Diencephalon (tissue), 1 donor: ENCODE data around the gene MRAP2. TPM values are rescaled to one million over a fixed set of nuclear protein-coding genes. Genes with fewer than 3 reads are reported as not detected.

Experiments used
- total RNA-seq: library from RNA; depleted of rRNA; stranded (reverse); fragments of >200 nt; gene quantifications from one replicate; pipeline ENCODE4 v1.2.3, GENCODE V29; 2014

The MRAP2 gene, protein sequence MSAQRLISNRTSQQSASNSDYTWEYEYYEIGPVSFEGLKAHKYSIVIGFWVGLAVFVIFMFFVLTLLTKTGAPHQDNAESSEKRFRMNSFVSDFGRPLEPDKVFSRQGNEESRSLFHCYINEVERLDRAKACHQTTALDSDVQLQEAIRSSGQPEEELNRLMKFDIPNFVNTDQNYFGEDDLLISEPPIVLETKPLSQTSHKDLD
- 30.4 TPM for total RNA-seq

DNA sequence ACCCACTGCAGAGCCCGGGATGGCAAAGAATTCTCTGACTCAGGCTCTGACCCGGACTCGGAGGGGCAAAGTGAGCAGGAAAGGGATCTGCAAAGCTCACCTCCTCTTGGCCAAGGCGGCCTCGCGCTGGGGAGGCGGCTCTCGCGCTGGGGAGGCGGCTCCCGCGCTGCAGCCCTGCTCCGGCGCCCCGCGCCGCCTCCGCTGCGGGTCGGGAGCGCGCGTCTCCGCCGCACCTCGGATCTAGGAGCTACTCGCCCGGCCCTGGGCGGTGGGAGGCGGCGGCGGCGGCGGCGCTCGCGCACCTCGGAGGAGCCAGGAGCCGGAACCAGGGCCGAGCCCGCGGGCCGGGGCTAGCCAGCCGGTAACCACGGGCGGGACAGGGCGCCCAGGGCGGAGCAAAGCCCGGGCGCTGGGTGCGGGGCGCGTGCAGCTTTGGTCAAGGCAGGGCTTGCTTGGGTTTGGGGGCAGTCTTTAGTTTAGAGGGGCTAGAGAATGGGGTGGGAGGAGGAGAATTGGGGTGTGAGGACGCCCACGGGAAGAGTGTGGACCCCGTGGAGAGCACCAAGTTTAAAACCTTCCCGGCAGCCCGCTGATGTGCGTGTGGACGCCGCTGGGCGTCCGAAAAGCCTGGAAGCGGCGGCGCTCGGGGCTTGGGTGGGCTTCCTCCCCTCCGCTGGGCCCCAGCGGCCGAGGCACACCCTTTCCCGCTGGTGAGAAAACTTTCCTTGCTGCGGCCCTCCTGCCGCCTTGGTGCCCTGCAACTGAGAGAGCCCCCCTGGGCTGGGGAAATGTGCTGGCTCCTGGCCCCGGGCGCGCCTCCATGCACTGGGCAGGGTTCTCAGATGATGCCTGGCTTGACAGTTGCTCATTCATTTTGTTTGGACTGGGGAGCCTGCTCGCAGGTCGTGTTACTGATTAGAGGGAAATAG lies at the start of gene MRAP2:
TSS of gene MRAP2 (plus strand) at position 250 of the 929 bp plus-strand sequence. CDS start 21,547 bp downstream, outside the sequence.

Other genes starting within 250 kb of the MRAP2 start
- 7.8 TPM for gene RIPPLY2, start 180.4 kb upstream of the MRAP2 start, total RNA-seq
- 7.4 TPM for gene CYB5R4, start 174.1 kb upstream of the MRAP2 start, total RNA-seq
- 20.1 TPM for gene CEP162, start 193.9 kb downstream of the MRAP2 start, total RNA-seq